DOHH2 (cell line): ENCODE results near the gene CLDN17.

Source experiments
- H3F3A ChIP-seq: fragments of 200-600 bp; sonication (generic), shearing (Covaris generic); 2 replicates; pipeline ENCODE4 v1.6.0; 2016; ENCODE audit warnings: antibody characterized with exemption, mild to moderate bottlenecking; ENCODE audit not compliant: control insufficient read depth, insufficient read depth
- H3K27ac ChIP-seq: fragments of 200-600 bp; sonication (generic); 2 replicates; pipeline ENCODE4 v1.5.1; 2014; ENCODE audit warnings: low read depth, mild to moderate bottlenecking, low read length, moderate library complexity
- H3K27me3 ChIP-seq: fragments of 200-600 bp; sonication (generic); 2 replicates; pipeline ENCODE4 v1.6.1; 2014; ENCODE audit warnings: mild to moderate bottlenecking, low read length, mixed read lengths; ENCODE audit not compliant: control insufficient read depth
- H3K36me3 ChIP-seq: fragments of 200-600 bp; sonication (generic); 2 replicates; pipeline ENCODE4 v1.6.1; 2014; ENCODE audit warnings: mild to moderate bottlenecking, low read length, moderate library complexity, mixed read lengths; ENCODE audit not compliant: control insufficient read depth
- H3K4me1 ChIP-seq: fragments of 200-600 bp; sonication (generic); 2 replicates; pipeline ENCODE4 v1.6.1; 2014; ENCODE audit warnings: mild to moderate bottlenecking, low read length, mixed read lengths; ENCODE audit not compliant: control insufficient read depth
- H3K4me2 ChIP-seq: fragments of 200-600 bp; sonication (generic); 2 replicates; pipeline ENCODE4 v1.6.0; 2014; ENCODE audit warnings: mild to moderate bottlenecking, low read length, moderate library complexity
- H3K4me3 ChIP-seq: fragments of 200-600 bp; sonication (generic); 2 replicates; pipeline ENCODE4 v1.5.1; 2014; ENCODE audit warnings: mild to moderate bottlenecking, low read length, mixed read lengths
- H3K79me2 ChIP-seq: fragments of 200-600 bp; sonication (generic); 2 replicates; pipeline ENCODE4 v1.6.1; 2014; ENCODE audit warnings: mild to moderate bottlenecking, low read length, mixed read lengths; ENCODE audit not compliant: control insufficient read depth
- H3K9me2 ChIP-seq: fragments of 200-600 bp; sonication (generic); replicated peaks from 2 replicates; pipeline ENCODE4 v1.6.1; 2014; ENCODE audit warnings: mild to moderate bottlenecking, low read length, mixed read lengths; ENCODE audit not compliant: control insufficient read depth
- H3K9me3 ChIP-seq: fragments of 200-600 bp; sonication (generic); 2 replicates; pipeline ENCODE4 v1.6.1; 2014; ENCODE audit warnings: antibody characterized with exemption, low read length, mixed read lengths; ENCODE audit not compliant: control insufficient read depth, insufficient read depth
- H4K20me1 ChIP-seq: fragments of 200-600 bp; sonication (generic); 2 replicates; pipeline ENCODE4 v1.6.0; 2014; ENCODE audit warnings: low read depth, mild to moderate bottlenecking, antibody characterized with exemption, low read length, moderate library complexity; ENCODE audit not compliant: control insufficient read depth, insufficient read depth
- EZH2phosphoT487 ChIP-seq: fragments of 200-600 bp; sonication (generic); IDR thresholded peaks from 2 replicates; pipeline ENCODE4 v1.6.1; 2017; ENCODE audit warnings: borderline replicate concordance, mild to moderate bottlenecking, antibody characterized with exemption, low read length, moderate library complexity, mixed read lengths
- TF ChIP-seq, protein P1 (sequence below): fragments of 200-600 bp; sonication (generic); IDR thresholded peaks from one replicate; pipeline ENCODE4 v1.5.1; 2014; ENCODE audit warnings: antibody characterized with exemption, mild to moderate bottlenecking, low read depth, low read length; ENCODE audit not compliant: poor library complexity, severe bottlenecking

The CLDN17 gene

DNA sequence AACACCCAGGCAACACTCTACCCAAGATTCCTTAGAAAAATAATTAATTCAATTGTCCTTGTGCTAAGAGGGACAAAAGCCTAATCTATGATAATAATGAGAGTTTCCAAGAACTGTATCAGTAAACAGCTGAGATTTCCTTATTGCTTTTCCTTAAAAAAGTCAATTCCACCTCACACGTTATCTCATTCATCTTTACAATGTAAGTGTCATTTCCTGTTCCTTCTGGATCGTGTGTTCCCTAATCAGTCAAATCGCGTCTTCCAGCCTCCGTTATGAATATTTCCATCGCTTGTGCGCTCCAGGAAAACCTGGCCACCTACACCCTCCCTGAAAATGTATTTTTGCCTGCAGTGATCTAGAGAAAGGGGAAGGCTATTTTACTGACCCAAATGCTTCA lies 23.9 kb upstream of the CLDN17 start:
- Histone ChIP-seq H3K79me2 (no peaks in the 10 kb centered on the region), H3K27ac (no peak overlapping the region), H4K20me1 (no peaks in the 10 kb centered on the region), H3K27me3 (no peaks in the 10 kb centered on the region), H3K4me3 (no peak overlapping the region), H3K36me3 (no peaks in the 10 kb centered on the region), H3F3A (no peaks in the 10 kb centered on the region), H3K4me2 (no peak overlapping the region), H3K9me2 (no peaks in the 10 kb centered on the region), H3K9me3 (no peaks in the 10 kb centered on the region), H3K4me1 (no peaks in the 10 kb centered on the region)
- no peak for TF ChIP-seq EZH2phosphoT487
- TF ChIP-seq, protein P1, sequence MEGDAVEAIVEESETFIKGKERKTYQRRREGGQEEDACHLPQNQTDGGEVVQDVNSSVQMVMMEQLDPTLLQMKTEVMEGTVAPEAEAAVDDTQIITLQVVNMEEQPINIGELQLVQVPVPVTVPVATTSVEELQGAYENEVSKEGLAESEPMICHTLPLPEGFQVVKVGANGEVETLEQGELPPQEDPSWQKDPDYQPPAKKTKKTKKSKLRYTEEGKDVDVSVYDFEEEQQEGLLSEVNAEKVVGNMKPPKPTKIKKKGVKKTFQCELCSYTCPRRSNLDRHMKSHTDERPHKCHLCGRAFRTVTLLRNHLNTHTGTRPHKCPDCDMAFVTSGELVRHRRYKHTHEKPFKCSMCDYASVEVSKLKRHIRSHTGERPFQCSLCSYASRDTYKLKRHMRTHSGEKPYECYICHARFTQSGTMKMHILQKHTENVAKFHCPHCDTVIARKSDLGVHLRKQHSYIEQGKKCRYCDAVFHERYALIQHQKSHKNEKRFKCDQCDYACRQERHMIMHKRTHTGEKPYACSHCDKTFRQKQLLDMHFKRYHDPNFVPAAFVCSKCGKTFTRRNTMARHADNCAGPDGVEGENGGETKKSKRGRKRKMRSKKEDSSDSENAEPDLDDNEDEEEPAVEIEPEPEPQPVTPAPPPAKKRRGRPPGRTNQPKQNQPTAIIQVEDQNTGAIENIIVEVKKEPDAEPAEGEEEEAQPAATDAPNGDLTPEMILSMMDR, result no peak

DNA sequence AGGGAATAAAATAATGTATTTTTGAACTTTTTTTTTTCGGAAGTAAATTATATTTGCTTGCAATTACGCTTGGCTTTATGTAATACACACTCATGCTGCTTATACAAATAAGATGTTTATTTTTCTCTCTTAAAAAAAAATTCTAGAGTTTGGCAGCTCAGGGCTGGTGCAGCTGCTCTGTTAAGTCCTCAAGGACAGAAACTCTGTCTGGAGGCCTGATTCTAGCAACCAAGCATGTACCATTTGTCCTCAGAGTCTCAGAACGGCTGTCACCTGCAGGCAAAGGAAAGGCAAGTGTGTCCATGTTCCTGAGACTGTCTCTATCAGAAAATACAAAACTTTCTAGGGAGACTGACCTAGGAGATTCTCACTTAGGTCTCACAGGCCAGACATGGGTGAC lies 23.2 kb upstream of the CLDN17 start:
- Histone ChIP-seq H3K4me3 (no peak overlapping the region), H3K4me1 (no peaks in the 10 kb centered on the region), H3K9me3 (no peaks in the 10 kb centered on the region), H3K27me3 (no peaks in the 10 kb centered on the region), H3K4me2 (no peak overlapping the region), H3K79me2 (no peaks in the 10 kb centered on the region), H4K20me1 (no peaks in the 10 kb centered on the region), H3K36me3 (no peaks in the 10 kb centered on the region), H3F3A (no peaks in the 10 kb centered on the region), H3K27ac (no peak overlapping the region), H3K9me2 (no peaks in the 10 kb centered on the region)
- TF ChIP-seq, protein P1, result no peak
- TF ChIP-seq EZH2phosphoT487, result no peak

DNA sequence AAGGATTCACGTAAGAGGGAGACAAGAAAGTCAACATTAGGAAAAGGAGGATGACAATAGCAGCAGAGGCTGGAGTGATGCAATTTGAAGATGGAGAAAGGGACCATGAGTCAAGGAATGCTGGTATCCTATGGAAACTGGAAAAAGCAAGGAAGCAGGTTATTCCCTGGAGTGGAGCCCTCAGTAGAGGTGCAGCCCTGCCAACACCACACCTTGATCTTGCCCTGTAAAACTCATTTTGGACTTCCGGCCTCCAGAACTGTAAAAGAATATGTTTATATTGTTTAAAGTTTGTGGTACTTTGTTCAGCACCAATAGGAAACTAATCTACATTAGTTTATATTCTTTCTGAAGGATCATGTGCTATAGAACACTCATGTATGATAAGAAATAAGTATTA lies 19.6 kb upstream of the CLDN17 start:
- no peaks in the 10 kb centered on the region for H3K9me2 ChIP-seq
- H3F3A ChIP-seq, result no peaks in the 10 kb centered on the region
- H4K20me1 ChIP-seq, result no peaks in the 10 kb centered on the region
- no peaks in the 10 kb centered on the region for H3K36me3 ChIP-seq
- no peaks in the 10 kb centered on the region for H3K27me3 ChIP-seq
- no peaks in the 10 kb centered on the region for H3K9me3 ChIP-seq
- no peaks in the 10 kb centered on the region for H3K79me2 ChIP-seq
- H3K4me2 ChIP-seq, result no peak overlapping the region
- no peak overlapping the region for H3K27ac ChIP-seq
- no peaks in the 10 kb centered on the region for H3K4me1 ChIP-seq
- TF ChIP-seq EZH2phosphoT487, result no peak
- TF ChIP-seq, protein P1, result no peak
- no peak overlapping the region for H3K4me3 ChIP-seq

DNA sequence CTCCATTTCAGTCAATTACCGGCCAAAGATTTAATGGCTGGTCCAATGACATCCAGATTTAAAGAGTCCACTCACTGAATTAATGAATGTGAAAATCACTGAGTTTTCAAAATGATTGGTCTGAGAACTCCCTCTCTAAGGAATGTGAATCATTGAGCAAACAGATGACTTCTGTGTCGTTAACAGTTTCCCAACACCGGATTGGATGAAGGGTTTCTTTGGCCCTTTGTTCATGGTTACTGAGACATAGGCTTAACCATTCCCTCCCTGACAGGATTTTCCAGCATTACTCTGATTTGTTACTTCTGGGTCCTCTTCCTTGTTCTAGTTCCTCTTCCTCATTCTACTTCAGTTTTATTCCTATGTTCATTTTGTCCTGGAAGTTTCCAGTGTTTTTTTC lies 1.5 kb upstream of the CLDN17 start:
- H3K4me2 ChIP-seq, result no peak overlapping the region
- H3K79me2 ChIP-seq, result no peaks in the 10 kb centered on the region
- no peaks in the 10 kb centered on the region for H3F3A ChIP-seq
- no peaks in the 10 kb centered on the region for H3K36me3 ChIP-seq
- H3K27ac ChIP-seq, result no peak overlapping the region
- no peaks in the 10 kb centered on the region for H3K4me1 ChIP-seq
- TF ChIP-seq, protein P1, result no peak
- no peak overlapping the region for H3K4me3 ChIP-seq
- H3K9me2 ChIP-seq, result no peaks in the 10 kb centered on the region
- no peaks in the 10 kb centered on the region for H3K9me3 ChIP-seq
- no peaks in the 10 kb centered on the region for H4K20me1 ChIP-seq
- H3K27me3 ChIP-seq, result no peaks in the 10 kb centered on the region
